Neural progenitor cell (in vitro differentiated cells): ENCODE results near the gene HLA-DOB. TPM values are rescaled to one million over a fixed set of nuclear protein-coding genes. Genes with fewer than 3 reads are reported as not detected.

Experiments used
- DNase-seq: peaks from one replicate; pipeline ENCODE4 v3.0.0-alpha.2; 2016; ENCODE audit warnings: low spot score
- H2AFZ ChIP-seq: fragments of 200-600 bp; sonication (generic); replicated peaks from 2 replicates; pipeline ENCODE4 v1.6.1; 2016; ENCODE audit warnings: antibody characterized with exemption
- H3F3A ChIP-seq: fragments of 200-600 bp; sonication (generic); 2 replicates; pipeline ENCODE4 v1.6.1; 2016; ENCODE audit warnings: antibody characterized with exemption, low read depth
- H3K27ac ChIP-seq: fragments of 200-600 bp; sonication (generic); 2 replicates; pipeline ENCODE4 v1.5.1; 2016; ENCODE audit warnings: mild to moderate bottlenecking
- H3K27me3 ChIP-seq: fragments of 200-600 bp; sonication (generic); 2 replicates; pipeline ENCODE4 v1.6.1; 2016; ENCODE audit warnings: mild to moderate bottlenecking, moderate library complexity
- H3K36me3 ChIP-seq: fragments of 200-600 bp; sonication (generic); 2 replicates; pipeline ENCODE4 v1.5.1; 2016
- H3K4me1 ChIP-seq: fragments of 200-600 bp; sonication (generic); 2 replicates; pipeline ENCODE4 v1.6.1; 2016; ENCODE audit warnings: mixed run types
- H3K4me2 ChIP-seq: fragments of 200-600 bp; sonication (generic); 2 replicates; pipeline ENCODE4 v1.6.1; 2016
- H3K4me3 ChIP-seq: fragments of 200-600 bp; sonication (generic); 2 replicates; pipeline ENCODE4 v1.5.1; 2016
- H3K79me2 ChIP-seq: fragments of 200-600 bp; sonication (generic); 2 replicates; pipeline ENCODE4 v1.6.1; 2016; ENCODE audit warnings: low read depth
- H3K9ac ChIP-seq: fragments of 200-600 bp; sonication (generic); 2 replicates; pipeline ENCODE4 v1.6.1; 2016
- H3K9me3 ChIP-seq: fragments of 200-600 bp; sonication (generic); 2 replicates; pipeline ENCODE4 v1.5.1; 2016; ENCODE audit warnings: low read depth
- H4K20me1 ChIP-seq: fragments of 200-600 bp; sonication (generic); 2 replicates; pipeline ENCODE4 v1.6.1; 2016; ENCODE audit warnings: low read depth
- H3K27ac Mint-ChIP-seq: 3 replicates; pipeline ENCODE4 v1.8.0; 2021; ENCODE audit warnings: mixed read lengths
- H3K27me3 Mint-ChIP-seq: 2 replicates; pipeline ENCODE4 v1.8.0; 2022; ENCODE audit warnings: low read depth, mild to moderate bottlenecking, inconsistent platforms, moderate library complexity, mixed read lengths; ENCODE audit not compliant: insufficient read depth
- H3K36me3 Mint-ChIP-seq: 3 replicates; pipeline ENCODE4 v1.8.0; 2021; ENCODE audit warnings: mixed read lengths
- H3K4me1 Mint-ChIP-seq: 3 replicates; pipeline ENCODE4 v1.8.0; 2021; ENCODE audit warnings: mixed read lengths
- H3K4me3 Mint-ChIP-seq: 3 replicates; pipeline ENCODE4 v1.8.0; 2021; ENCODE audit warnings: mild to moderate bottlenecking, moderate library complexity, mixed read lengths
- H3K9me3 Mint-ChIP-seq: 3 replicates; pipeline ENCODE4 v1.8.0; 2020; ENCODE audit warnings: mixed read lengths
- CTCF ChIP-seq: fragments of 200-600 bp; sonication (generic); IDR thresholded peaks from 2 replicates; pipeline ENCODE4 v1.5.1; 2017; ENCODE audit warnings: antibody characterized with exemption, mild to moderate bottlenecking
- EZH2 ChIP-seq: fragments of 200-600 bp; sonication (generic); IDR thresholded peaks from 2 replicates; pipeline ENCODE4 v1.6.1; 2017; ENCODE audit warnings: antibody characterized with exemption, mild to moderate bottlenecking, moderate library complexity
- EZH2phosphoT487 ChIP-seq: fragments of 200-600 bp; sonication (generic); IDR thresholded peaks from 2 replicates; pipeline ENCODE4 v1.6.1; 2017; ENCODE audit warnings: antibody characterized with exemption
- total RNA-seq: library from RNA; depleted of rRNA; stranded (reverse); fragments of >200 nt; gene quantifications from 2 replicates; pipeline ENCODE4 v1.2.3, GENCODE V29; 2015; ENCODE audit warnings: low replicate concordance

HLA-DOB gene
- total RNA-seq, 1 donor from 2014 or later: 2.6 TPM

- peaks cover 80% of the 10 kb centered on the region for H3K27me3 Mint-ChIP-seq
- H3K27ac Mint-ChIP-seq: no peak overlapping the region
- Histone ChIP-seq H3K4me3 (peak overlapping the region; percentile 56), H3K4me2 (peak overlapping the region; percentile 85), H3K9me3 (no peaks in the 10 kb centered on the region), H3K79me2 (no peaks in the 10 kb centered on the region), H3F3A (peaks cover 5% of the 10 kb centered on the region), H2AFZ (peak overlapping the region; percentile 86), H3K27me3 (peaks cover 66% of the 10 kb centered on the region), H3K27ac (no peak overlapping the region), H3K4me1 (no peaks in the 10 kb centered on the region), H4K20me1 (no peaks in the 10 kb centered on the region), H3K9ac (no peak overlapping the region), H3K36me3 (no peaks in the 10 kb centered on the region)
- H3K4me3 Mint-ChIP-seq: peak overlapping the region; percentile 81
- peaks cover 8% of the 10 kb centered on the region for H3K4me1 Mint-ChIP-seq
- H3K36me3 Mint-ChIP-seq: no peaks in the 10 kb centered on the region
- peaks cover 3% of the 10 kb centered on the region for H3K9me3 Mint-ChIP-seq
- TF ChIP-seq EZH2phosphoT487 (no peak), CTCF (no peak), EZH2 (peak; percentile 60)
- peak; percentile 54 for DNase-seq
Measured at GRCh38 chr6:32852844-32853540, 36.2 kb upstream of the HLA-DOB start.

- Histone ChIP-seq H3K9ac (no peak overlapping the region), H3K27ac (no peak overlapping the region), H3K36me3 (no peaks in the 10 kb centered on the region), H2AFZ (peak overlapping the region; percentile 86), H3K4me1 (no peaks in the 10 kb centered on the region), H3K4me3 (peak overlapping the region; percentile 56), H3K4me2 (peak overlapping the region; percentile 85), H3F3A (peaks cover 5% of the 10 kb centered on the region), H4K20me1 (no peaks in the 10 kb centered on the region), H3K79me2 (no peaks in the 10 kb centered on the region), H3K27me3 (peaks cover 59% of the 10 kb centered on the region), H3K9me3 (no peaks in the 10 kb centered on the region)
- Mint-ChIP-seq H3K4me1 (peaks cover 8% of the 10 kb centered on the region), H3K36me3 (no peaks in the 10 kb centered on the region), H3K27me3 (peaks cover 74% of the 10 kb centered on the region), H3K27ac (no peak overlapping the region), H3K4me3 (peak overlapping the region; percentile 81), H3K9me3 (peaks cover 3% of the 10 kb centered on the region)
- no peak for DNase-seq
- TF ChIP-seq EZH2phosphoT487 (no peak), CTCF (no peak), EZH2 (no peak)
Measured at GRCh38 chr6:32852018-32852843, 35.4 kb upstream of the HLA-DOB start.

GRCh38 chr6:32851025-32851424, 34.2 kb upstream of the HLA-DOB start:
- Histone ChIP-seq H3F3A (peaks cover 5% of the 10 kb centered on the region), H3K27ac (no peak overlapping the region), H3K27me3 (peaks cover 47% of the 10 kb centered on the region), H3K79me2 (no peaks in the 10 kb centered on the region), H3K4me2 (no peak overlapping the region), H3K4me3 (no peak overlapping the region), H2AFZ (no peak overlapping the region), H3K9me3 (no peaks in the 10 kb centered on the region), H3K9ac (no peak overlapping the region), H4K20me1 (no peaks in the 10 kb centered on the region), H3K4me1 (no peaks in the 10 kb centered on the region), H3K36me3 (no peaks in the 10 kb centered on the region)
- Mint-ChIP-seq H3K27ac (no peak overlapping the region), H3K4me1 (peaks cover 8% of the 10 kb centered on the region), H3K36me3 (no peaks in the 10 kb centered on the region), H3K9me3 (peaks cover 3% of the 10 kb centered on the region), H3K4me3 (no peak overlapping the region), H3K27me3 (peaks cover 75% of the 10 kb centered on the region)
- no peak for DNase-seq
- TF ChIP-seq EZH2: no peak
- TF ChIP-seq CTCF: no peak
- no peak for TF ChIP-seq EZH2phosphoT487
